HG02981 (cell line): ENCODE results near the gene RBMXL3.
"Not testable (repeated sequence)": the region's sequence is repeated elsewhere in the genome, so short reads cannot be mapped to it uniquely, and the experiment has no call there.

Experiments used
- ATAC-seq: cut with Tn5 transposase; IDR thresholded peaks from one replicate; pipeline ENCODE4 v1.9.1; 2021; ENCODE audit warnings: mild to moderate bottlenecking, moderate library complexity; ENCODE audit not compliant: unreplicated experiment

RBMXL3 gene

DNA sequence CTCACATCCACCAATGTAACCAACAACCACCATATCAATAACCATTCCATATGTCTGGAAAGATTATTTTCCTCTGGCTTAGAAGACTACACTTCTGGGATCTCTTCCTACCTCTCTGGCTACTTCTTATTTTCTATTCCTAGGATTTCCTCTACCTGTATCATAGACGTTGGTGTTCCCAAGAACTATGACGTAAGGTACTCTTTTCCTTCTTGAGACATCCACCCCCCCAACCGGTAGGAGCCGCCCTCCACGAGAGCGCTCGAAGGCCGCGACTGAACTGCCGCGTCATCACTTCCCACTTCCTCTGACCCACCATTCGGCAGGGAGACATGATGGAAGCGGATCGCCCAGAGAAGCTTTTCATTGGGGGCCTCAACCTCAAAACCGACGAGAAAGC is at the start of gene RBMXL3:
TSS of gene RBMXL3 (plus strand) at position 301 of the 400 bp plus-strand sequence. CDS start at position 333, 32 bp downstream.
- no peak for ATAC-seq

DNA sequence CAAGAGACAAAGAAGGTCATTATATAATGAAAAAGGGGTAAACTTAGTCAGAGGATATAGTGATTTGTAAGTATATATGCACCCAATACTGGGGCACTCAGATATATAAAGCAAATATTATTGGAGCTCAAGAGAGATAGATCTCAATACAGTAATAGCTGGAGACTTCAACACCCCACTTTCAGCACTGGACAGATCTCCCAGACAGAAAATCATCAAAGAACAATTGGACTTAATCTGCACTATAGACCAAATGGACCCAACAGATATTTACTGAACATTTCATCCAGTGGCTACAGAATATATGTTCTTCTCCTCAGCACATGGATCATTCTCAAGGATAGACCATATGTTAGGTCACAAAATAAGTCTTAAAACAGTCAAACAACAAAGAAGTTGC is 47.2 kb upstream of the RBMXL3 start:
- ATAC-seq, result no peak

DNA sequence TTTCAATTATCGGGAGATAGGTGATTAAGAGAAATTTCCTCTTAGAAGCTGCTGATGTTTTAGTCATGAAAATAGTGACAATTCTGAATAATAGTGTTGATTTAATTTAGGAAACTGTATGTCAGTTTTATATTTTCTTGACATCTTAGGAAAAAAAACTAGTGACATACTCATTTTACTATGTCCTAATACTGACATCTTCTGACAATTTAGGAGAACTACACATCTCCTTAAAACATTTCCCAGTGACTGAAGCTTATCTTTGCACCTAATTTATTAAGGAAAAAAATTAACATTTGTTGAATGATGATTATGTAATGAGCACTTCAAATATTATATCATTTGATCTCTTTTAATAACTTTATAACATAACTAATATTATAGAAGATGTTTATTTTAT is 42.0 kb upstream of the RBMXL3 start:
- no peak for ATAC-seq

DNA sequence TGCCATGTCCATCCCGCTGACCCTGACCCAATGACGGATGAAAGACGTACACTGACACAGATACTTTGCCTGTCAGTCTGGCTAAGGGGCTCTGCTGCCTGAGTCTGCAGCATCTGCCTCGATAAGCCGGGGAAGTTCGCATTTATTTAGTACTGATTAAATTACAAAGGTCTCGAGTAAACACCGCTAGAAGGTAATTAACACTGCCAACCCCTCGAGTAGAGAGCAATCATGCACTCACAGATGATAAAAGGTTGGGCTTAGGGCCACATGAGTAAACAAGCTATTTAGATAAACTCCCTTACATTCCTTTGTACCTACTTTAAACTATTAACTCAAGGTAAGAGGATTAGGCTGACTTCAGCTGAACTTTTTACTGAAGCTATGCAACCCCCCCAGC is 16.0 kb upstream of the RBMXL3 start:
- no peak for ATAC-seq

DNA sequence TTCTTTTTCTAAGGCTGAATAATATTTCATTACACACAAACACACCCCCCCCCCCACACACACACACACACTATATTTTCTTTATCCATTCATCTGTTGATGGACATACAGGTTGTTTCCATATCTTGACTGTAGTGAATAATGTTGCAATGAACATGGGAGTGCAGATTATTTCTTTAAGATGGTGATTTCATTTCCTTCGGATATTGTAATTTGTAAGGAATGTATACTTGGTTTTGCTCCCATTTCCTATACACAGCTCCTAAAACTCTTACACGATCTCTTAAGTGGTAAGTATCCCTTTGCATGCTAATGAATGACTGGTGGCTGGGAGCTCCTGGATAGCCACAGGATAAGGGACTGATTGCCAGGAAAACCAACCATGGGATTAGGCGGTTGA is 14.7 kb upstream of the RBMXL3 start:
- no peak for ATAC-seq

DNA sequence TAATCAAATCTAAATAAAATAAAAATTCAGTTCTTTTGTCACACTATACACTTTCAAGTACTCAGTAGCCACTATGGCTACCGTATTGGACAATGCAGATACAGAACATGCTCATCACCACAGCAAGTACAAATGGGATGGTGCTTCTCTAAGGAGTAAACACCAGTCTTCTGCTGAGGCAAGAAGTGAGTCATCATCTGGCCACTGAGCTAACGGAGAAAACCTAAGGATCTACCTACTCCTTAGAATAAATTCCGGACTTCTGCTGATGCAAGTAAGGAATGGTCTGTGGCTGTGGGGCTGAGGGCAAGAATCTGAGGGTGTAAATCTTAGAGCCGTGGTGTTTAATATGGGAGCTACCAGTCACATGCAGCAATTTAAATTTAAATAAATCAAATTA is 11.3 kb upstream of the RBMXL3 start:
- no peak for ATAC-seq

DNA sequence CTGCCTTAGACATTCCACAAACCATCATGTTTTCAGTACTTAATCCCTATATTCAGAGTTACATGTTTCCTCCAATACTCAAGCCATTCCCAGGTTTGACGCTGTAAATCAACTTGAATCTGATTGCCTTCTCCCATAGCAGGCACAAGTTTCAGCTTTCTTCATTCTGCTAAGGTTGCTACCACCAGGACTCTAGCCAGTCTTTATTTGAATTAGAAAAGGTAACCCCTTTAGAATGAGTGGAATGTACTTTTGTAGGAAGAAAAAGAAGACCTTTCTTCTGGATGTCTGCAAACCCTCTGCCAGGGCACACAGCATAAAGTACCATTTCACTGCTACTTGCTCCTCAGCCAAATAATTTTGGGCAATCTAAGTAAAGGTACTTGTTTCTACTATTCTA is 10.7 kb upstream of the RBMXL3 start:
- no peak for ATAC-seq

DNA sequence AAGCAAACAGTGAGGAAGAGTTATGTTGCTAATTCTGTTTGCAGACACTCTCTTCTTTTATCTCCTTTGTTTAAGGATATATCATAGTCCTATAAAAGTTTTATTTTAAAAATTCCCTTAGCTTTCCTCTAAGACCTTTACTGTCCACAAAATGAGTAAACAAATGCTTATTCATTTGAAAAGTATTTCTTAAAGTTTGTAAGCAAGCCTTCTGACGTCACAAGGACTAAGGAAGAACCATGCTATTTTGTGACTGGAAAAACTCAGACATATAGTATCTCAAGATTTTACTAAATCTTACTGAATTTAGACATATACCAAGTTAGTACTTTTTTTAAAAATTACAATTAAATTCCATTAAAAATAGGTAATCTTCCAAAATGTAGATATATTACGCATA is 5.2 kb upstream of the RBMXL3 start:
- ATAC-seq, result no peak

DNA sequence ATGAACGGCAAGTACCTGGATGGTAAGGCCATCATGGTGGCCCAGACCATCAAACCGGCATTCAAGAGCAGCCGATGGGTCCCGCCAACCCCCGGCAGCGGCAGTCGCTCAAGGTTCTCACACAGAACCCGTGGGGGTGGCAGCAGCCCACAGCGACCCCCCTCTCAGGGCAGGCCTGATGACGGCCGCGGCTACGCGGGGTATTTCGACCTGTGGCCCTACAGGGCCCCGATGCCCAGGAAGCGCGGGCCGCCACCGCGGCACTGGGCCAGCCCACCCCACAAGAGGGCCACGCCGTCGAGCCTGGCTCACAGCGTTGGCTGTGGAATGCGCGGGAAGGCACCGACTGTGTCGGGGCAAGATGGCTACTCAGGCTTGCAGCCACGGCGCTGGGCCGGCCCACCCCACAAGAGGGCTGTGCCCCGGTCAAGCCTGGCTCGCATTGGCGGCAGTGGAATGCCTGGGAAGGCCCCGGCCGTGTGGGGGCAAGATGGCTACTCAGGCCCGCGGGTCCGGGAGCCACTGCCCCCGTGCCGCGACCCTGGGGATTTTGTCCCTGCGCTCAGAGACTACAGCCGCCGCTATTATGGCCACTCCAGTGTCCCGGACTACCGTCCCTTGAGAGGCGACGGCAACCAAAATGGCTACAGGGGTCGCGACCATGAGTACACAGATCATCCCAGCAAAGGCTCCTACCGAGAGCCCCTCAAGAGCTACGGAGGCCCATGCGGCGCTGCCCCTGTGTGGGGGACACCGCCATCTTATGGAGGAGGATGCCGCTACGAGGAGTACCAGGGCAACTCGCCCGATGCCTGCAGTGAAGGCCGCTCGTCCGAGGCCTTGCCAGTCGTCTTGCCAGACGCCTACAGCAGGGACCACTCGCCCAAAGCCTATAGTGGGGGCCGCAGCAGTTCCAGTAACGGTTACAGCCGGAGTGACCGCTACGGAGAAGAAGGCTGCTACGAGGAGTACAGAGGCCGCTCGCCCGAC is 731 bp downstream of the RBMXL3 start:
- ATAC-seq, result no peak

DNA sequence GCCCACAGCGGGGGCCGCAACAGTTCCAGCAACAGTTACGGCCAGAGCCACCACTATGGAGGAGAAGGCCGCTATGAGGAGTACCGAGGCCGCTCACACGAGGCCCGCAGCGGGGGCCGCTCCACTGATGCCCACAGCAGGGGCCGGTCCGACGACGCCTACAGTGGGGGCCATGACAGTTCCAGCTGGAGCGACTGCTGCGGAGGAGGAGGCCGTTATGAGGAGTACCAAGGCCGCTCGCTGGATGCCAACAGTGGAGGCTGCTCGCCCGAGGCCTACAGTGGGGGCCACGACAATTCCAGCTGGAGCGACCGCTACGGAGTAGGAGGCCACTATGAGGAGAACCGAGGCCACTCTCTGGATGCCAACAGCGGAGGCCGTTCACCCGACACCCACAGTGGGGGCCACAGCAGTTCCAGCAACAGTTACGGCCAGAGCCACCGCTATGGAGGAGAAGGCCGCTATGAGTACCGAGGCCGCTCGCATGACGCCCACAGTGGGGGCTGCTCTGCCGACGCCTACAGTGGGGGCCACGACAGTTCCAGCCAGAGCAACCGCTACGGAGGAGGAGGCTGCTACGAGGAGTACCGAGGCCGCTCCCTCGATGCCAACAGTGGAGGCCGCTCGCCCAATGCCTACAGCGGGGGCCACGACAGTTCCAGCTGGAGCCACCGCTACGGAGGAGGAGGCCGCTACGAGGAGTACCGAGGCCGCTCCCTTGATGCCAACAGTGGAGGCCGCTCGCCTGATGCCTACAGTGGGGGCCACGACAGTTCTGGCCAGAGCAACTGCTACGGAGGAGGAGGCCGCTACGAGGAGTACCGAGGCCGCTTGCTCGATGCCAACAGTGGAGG is 1.7 kb downstream of the RBMXL3 start:
- no peak for ATAC-seq

DNA sequence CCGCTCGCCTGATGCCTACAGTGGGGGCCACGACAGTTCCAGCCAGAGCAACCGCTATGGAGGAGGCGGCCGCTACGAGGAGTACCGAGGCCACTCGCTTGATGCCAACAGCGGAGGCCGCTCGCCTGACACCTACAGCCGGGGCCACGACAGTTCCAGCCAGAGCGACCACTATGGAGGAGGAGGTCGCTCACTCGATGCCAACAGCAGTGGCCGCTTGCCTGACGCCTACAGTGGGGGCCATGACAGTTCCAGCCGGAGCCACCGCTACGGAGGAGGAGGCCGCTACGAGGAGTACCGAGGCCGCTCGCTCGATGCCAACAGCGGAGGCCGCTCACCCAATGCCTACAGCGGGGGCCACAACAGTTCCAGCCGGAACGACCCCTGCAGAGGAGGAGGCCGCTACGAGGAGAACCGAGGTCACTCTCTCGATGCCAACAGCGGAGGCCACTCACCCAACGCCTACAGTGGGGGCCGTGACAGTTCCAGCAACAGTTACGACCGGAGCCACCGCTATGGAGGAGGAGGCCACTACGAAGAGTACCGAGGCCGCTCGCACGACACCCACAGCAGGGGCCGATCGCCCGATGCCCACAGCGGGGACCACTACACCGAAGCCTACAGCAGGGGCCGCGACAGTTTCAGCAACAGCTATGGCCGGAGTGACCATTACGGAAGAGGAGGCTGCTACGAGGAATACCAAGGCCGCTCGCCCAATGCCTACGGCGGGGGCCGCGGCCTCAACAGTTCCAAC is 2.5 kb downstream of the RBMXL3 start:
- ATAC-seq, result no peak

DNA sequence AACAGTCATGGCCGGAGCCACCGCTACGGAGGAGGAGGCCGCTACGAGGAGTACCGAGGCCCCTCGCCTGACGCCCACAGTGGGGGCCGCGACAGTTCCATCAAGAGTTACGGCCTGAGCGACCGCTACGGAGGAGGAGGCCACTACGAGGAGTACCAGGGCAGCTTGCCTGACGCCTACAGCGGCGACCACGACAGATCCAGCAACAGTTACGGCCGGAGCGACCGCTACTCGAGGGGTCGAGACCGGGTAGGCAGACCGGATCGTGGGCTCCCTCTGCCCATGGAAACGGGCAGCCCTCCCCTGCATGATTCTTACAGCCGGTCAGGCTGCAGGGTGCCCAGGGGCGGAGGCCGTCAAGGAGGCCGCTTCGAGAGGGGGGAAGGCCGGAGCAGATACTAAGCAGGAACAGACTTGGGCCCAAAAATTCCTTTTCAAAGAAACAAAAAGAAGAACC is 3.1 kb downstream of the RBMXL3 start:
- ATAC-seq, result no peak

DNA sequence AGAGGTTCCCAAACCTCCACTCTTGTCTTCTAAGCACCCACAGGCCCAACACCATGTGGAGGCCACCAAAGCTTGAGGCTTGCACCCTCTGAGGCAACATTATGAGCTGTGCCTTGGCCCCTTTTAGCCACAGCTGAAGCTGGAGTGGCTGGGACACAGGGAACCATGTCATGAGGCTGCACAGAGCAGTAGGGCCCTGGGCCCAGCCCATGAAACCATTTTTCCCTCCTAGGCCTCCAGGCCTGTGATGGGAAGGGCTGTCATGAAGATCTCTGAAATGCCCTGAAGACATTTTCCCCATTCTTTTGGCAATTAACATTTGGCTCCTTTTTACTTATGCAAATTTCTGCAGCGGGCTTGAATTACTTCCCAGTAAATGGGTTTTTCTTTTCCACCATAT is 14.8 kb downstream of the RBMXL3 start:
- no peak for ATAC-seq

DNA sequence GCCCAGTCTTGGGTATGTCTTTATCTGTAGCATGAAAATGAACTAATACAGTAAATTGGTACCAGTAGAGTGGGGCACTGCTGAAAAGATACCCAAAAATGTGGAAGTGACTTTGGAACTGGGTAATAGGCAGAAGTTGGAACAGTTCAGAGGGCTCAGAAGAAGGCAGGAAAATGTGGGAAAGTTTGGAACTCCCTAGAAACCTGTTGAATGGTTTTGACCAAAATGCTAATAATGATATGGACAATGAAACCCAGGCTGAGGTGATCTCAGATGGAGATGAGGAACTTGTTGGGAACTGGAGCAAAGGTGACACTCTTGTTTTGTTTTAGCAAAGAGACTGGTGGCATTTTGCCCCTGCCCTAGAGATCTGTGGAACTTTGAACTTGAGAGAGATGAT is 20.3 kb downstream of the RBMXL3 start:
- not testable (repeated sequence) for ATAC-seq

DNA sequence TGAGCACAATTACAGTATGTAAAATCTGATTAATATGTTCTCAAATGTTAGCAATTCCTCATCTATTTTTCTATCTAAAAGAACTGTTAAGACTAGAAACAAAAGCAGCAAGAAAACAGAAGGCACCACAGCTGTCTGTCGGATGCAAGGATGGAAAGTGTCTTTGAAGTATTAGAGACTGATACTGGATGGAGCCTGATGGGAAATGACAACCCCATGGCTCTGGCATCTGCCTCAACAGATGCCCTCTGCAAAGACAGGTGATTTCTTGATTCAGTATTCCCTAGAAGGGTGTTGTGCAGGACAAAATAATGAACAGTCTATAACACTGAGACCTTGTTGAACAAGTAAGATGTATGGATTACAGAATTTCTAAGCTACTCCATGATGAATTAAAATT is 24.9 kb downstream of the RBMXL3 start:
- ATAC-seq, result no peak

DNA sequence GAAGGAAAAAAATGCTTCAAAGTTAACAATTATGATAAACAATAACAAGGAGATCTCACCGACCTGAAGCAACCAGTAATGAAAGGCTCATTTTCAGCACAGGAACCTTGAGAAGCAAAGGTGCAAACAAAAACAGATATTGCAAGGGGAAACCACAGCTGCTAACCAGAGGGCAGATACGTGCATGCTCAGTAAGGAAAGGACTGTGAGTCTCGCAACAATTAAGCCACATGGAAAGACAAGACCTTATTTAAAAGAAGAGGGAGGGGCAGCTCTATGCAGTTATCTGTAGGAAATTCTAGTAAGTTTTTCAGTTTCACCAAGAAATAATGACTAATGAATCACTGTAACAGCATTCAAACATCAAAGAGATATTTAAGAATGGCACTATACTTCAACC is 25.4 kb downstream of the RBMXL3 start:
- ATAC-seq, result no peak

DNA sequence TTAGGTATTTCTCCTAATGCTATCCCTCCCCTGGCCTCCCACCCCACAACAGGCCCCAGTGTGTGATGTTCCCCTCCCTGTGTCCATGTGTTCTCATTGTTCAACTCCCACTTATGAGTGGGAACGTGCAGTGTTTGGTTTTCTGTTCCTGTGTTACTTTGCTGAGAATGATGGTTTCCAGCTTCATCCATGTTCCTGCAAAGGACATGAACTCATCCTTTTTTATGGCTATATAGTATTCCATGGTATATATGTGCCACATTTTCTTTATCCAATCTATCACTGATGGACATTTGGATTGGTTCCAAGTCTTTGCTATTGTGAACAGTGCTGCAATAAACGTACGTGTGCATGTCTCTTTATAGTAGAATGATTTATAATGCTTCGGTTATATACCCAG is 28.1 kb downstream of the RBMXL3 start:
- ATAC-seq, result not testable (repeated sequence)

DNA sequence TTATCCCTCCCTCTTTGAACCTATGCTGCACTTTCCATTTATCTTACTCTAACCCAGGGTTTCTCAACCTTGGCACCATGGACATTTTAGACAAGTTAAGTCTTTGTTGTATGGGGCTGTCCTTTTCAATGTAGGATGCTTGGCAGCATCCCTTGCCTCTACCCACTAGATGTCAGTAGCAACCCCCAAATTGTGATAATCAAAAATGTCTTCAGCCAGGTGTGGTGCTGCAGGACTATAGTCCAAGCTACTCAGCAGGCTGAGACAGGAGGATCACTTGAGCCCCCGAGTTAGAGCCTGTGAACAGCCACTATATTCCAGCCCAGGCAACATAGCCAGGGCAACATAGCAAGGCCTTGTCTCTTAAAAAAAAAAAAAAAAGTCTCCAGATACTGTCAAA is 37.7 kb downstream of the RBMXL3 start:
- ATAC-seq, result no peak

DNA sequence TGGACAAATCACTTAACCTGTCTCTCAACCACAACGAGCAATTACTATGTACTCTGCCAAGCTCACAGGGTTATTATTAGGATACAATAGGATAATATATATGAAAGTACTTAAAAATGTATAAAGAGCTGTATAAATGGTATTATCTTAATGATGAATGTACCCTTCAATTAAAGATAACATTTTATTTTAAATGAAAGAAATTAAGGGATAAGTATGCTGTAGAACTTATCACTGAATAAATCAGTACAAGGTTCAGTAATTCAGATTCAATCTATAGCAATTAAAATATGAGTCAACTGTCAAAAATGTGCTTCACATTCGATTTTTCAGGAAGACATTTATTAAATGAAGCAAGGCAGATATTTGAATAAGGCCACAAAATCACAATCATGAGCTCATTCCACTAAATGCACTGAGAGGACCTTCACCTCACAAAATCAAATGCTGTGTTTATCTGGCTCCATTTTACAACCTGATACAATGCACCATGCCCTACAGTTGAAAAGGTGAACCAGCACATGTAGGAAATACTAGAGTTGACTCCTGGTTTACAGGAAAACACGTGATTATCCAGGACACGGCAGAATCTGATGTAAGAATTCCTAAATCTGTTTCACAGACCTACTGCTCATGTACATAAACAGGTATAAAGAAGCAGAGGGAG is 40.3 kb downstream of the RBMXL3 start:
- no peak for ATAC-seq

DNA sequence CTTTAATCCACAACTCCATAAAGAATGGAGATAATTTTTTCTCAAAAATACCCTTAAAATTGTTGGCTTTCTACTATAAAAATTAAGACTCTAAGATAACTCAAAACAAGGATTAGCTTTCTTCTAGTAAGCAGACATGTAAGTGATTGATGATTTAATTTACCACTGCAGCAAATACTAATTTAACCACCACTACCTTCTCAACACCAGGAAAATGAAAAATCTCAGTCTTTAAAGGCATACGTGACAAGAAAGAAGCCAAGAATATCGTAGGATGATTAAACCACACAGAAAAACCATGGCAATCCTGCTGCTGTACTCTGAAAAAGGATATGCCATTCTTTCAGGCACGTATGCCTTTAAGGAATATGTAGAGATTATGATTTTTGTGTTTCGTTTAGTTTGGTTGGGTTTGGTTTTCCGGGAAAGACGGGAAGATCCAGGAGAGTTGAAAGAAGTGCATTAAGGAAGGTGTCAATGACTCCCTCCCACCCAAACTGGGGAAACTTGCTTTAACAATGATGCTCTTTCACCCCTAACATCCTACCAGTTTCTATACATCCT is 43.8 kb downstream of the RBMXL3 start:
- ATAC-seq, result no peak
